ENCODE data around the gene TEKT2.

TEKT2 gene

GRCh38 chr1:36095760-36096405, 12.0 kb downstream of the TEKT2 start:
- no peak for TF ChIP-seq CTCF (conservative IDR thresholded peaks at IDR 0.05; ENCODE audit: control insufficient read depth, insufficient read depth, low read depth, low read length)
- peak; percentile 26 for DNase-seq (ENCODE audit: low read depth)
- no peak overlapping the region for H3K4me3 ChIP-seq (ENCODE audit: control insufficient read depth, low read depth, low read length)

- DNase-seq (ENCODE audit: low read depth), result peak; percentile 13
- TF ChIP-seq CTCF (conservative IDR thresholded peaks at IDR 0.05; ENCODE audit: control insufficient read depth, insufficient read depth, low read depth, low read length), result no peak
- no peak overlapping the region for H3K4me3 ChIP-seq (ENCODE audit: control insufficient read depth, low read depth, low read length)
Measured at GRCh38 chr1:36096500-36097432, 12.9 kb downstream of the TEKT2 start.

- no peak for TF ChIP-seq CTCF (conservative IDR thresholded peaks at IDR 0.05; ENCODE audit: control insufficient read depth, insufficient read depth, low read depth, low read length)
Measured at GRCh38 chr1:36097693-36098585, 14.0 kb downstream of the TEKT2 start.

GRCh38 chr1:36098650-36099365, 14.9 kb downstream of the TEKT2 start:
- TF ChIP-seq CTCF (conservative IDR thresholded peaks at IDR 0.05; ENCODE audit: control insufficient read depth, insufficient read depth, low read depth, low read length), result no peak
- no peak for DNase-seq (ENCODE audit: low read depth)
- H3K4me3 ChIP-seq (ENCODE audit: control insufficient read depth, low read depth, low read length), result no peak overlapping the region

More at GRCh38 chr1:36097693-36098585, 14.0 kb downstream of the TEKT2 start:
- no peak overlapping the region for H3K4me3 ChIP-seq (ENCODE audit: control insufficient read depth, low read depth, low read length)
- no peak for DNase-seq (ENCODE audit: low read depth)

GRCh38 chr1:36099681-36100341, 15.9 kb downstream of the TEKT2 start:
- peak; percentile 73 for DNase-seq (ENCODE audit: low read depth)
- no peak overlapping the region for H3K4me3 ChIP-seq (ENCODE audit: control insufficient read depth, low read depth, low read length)
- peak; percentile 82 for TF ChIP-seq CTCF (conservative IDR thresholded peaks at IDR 0.05; ENCODE audit: control insufficient read depth, insufficient read depth, low read depth, low read length)

All from fibroblast of mammary gland (primary cell).